A673 (cell line): ENCODE data around the gene ERN2. TPM values are rescaled to one million over a fixed set of nuclear protein-coding genes. Genes with fewer than 3 reads are reported as not detected.

Experiments used
- BruUV-seq: library from RNA; stranded (reverse); fragments of 400-500 nt; replicated peaks from 2 replicates; lab custom pipeline; 2021; lab: Mats Ljungman, UMichigan
- CTCF ChIA-PET: fragments of 300-600 bp; sonication (Branson Sonifier 250); formaldehyde crosslinking; loops from one replicate; lab custom pipeline; 2022; ENCODE audit warnings: antibody characterized with exemption; lab: Charles Lee
- POLR2A ChIA-PET: fragments of 300-600 bp; sonication (Branson Sonifier 250); formaldehyde crosslinking; loops from one replicate; lab custom pipeline; 2022; ENCODE audit warnings: antibody characterized with exemption; ENCODE audit not compliant: low non-redundant PET; lab: Charles Lee
- DNase-seq: peaks from one replicate; pipeline ENCODE4 v3.0.0-alpha.2; 2015; ENCODE audit warnings: low spot score
- H3K27ac ChIP-seq: fragments of 200-600 bp; sonication (generic); 2 replicates; pipeline ENCODE4 v1.5.1; 2016; ENCODE audit warnings: mixed run types, low read depth, mild to moderate bottlenecking, mixed read lengths, antibody characterized with exemption, low read length; ENCODE audit not compliant: poor library complexity, severe bottlenecking
- H3K27me3 ChIP-seq: fragments of 200-600 bp; sonication (generic); replicated peaks from 2 replicates; pipeline ENCODE4 v1.6.1; 2017; ENCODE audit warnings: mixed run types, low read depth, mild to moderate bottlenecking, mixed read lengths, antibody characterized with exemption, low read length; ENCODE audit not compliant: insufficient read depth, poor library complexity
- H3K36me3 ChIP-seq: fragments of 200-600 bp; sonication (generic); 2 replicates; pipeline ENCODE4 v1.6.1; 2016; ENCODE audit warnings: mixed run types, mild to moderate bottlenecking, mixed read lengths, antibody characterized with exemption, low read length; ENCODE audit not compliant: insufficient read depth, poor library complexity, severe bottlenecking
- H3K4me1 ChIP-seq: fragments of 200-600 bp; sonication (generic); 2 replicates; pipeline ENCODE4 v1.6.1; 2017; ENCODE audit warnings: mixed run types, mild to moderate bottlenecking, mixed read lengths, antibody characterized with exemption, low read length; ENCODE audit not compliant: insufficient read depth, poor library complexity, severe bottlenecking
- H3K4me3 ChIP-seq: fragments of 200-600 bp; sonication (generic); 2 replicates; pipeline ENCODE4 v1.5.1; 2016; ENCODE audit warnings: low read depth, mixed run types, mild to moderate bottlenecking, mixed read lengths, low read length; ENCODE audit not compliant: poor library complexity, severe bottlenecking
- H3K9me3 ChIP-seq: fragments of 200-600 bp; sonication (generic); 2 replicates; pipeline ENCODE4 v1.6.1; 2016; ENCODE audit warnings: mixed run types, low read depth, mild to moderate bottlenecking, mixed read lengths, antibody characterized with exemption, low read length; ENCODE audit not compliant: poor library complexity, severe bottlenecking
- CTCF ChIP-seq: fragments of 300-800, 200-600 bp; sonication (generic); conservative IDR thresholded peaks from 2 replicates; pipeline ENCODE4 v1.5.1; 2017; ENCODE audit warnings: low read depth, mild to moderate bottlenecking, antibody characterized with exemption, low read length, moderate library complexity, mixed read lengths
- EZH2 ChIP-seq: fragments of 200-600 bp; sonication (generic); IDR thresholded peaks from 2 replicates; pipeline ENCODE4 v1.6.1; 2017; ENCODE audit warnings: borderline replicate concordance, low read depth, mild to moderate bottlenecking, mixed read lengths, antibody characterized with exemption, low read length; ENCODE audit not compliant: poor library complexity, severe bottlenecking
- intact Hi-C: fragments of 100-400 bp; cut with micrococcal nuclease; formaldehyde crosslinking; loops from one replicate; pipeline ENCODE4 v1.10.0; 2022; ENCODE audit not compliant: unreplicated experiment
- total RNA-seq: library from RNA; stranded (reverse); gene quantifications from 2 replicates; pipeline ENCODE4 v1.2.3, GENCODE V29; 2021

Gene ERN2
- total RNA-seq, 1 experiment from 2014 or later: not detected

DNA sequence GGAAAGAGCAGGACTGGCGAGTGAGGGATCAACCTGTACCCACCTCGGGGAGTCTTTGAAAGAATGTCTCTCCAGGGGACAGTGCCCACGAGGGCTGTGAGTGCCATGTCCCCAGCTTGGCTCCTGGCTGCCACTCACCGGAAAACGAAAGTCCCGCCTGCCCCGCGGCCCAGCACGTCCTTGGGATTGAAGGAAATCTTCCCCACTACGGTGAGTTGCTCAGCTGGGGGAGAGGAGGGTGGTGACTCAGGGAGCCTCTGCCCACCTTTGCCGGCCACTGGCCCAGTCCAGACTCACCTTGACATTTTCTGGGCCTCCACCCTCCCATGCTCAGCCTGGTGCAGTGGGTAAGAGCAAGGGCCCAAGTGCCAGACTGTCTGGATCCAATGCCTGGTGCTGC is 17.3 kb downstream of the ERN2 start:
- BruUV-seq: no TSS peak
- intact Hi-C loops: loop anchor here (10.0 kb wide), 1 partner anchor 59 kb away; the partner anchor contains the start of gene CHP2
- TF ChIP-seq EZH2: no peak
- Histone ChIP-seq H3K27me3 (no peaks in the 10 kb centered on the region), H3K27ac (no peak overlapping the region), H3K4me1 (no peaks in the 10 kb centered on the region), H3K36me3 (peaks cover 16% of the 10 kb centered on the region), H3K4me3 (no peak overlapping the region), H3K9me3 (no peaks in the 10 kb centered on the region)
- DNase-seq: no peak
- CTCF ChIA-PET: no interaction called here
- POLR2A ChIA-PET: no interaction called here

DNA sequence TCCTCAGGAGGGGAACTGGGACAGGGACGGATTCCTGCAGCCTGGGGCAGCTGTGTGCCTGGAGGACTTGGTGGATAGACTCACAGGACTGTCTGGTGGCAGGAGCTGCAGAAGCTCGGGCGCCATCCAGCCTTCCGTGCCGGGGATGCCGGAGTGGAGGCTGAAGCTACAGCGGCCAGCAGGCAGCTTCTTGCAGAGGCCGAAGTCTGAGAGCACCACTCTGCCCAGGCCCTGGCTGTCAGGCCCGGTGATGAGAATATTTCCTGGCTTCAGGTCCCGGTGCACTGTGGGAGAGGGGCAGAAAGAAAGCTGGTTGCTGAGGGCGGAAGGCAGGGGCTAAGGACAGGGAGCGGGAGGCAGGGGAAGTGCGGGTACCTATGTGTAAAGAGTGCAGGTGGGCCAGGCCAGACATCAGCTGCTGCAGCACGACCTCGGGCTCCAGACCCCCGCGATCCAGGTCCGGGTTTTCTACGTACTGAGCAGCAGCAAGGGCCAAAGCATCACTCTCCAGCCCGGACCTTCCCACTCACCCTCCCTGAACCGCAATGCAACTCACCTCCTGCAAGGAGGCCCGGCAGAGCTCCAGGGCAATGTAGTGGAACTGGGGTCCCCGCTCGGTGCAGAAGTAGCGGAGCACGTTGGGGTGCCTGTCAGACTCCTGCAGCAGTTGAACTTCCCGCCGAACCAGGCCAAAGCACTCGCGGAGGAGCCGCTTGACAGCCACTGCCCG is 18.2 kb downstream of the ERN2 start:
- ChIA-PET CTCF (no interaction called here), POLR2A (no interaction called here)
- no peak overlapping the region for H3K4me3 ChIP-seq
- no TSS peak for BruUV-seq
- no peak overlapping the region for H3K27ac ChIP-seq
- intact Hi-C loops: loop anchor here (10.0 kb wide), 1 partner anchor 60 kb away; the partner anchor contains the start of gene CHP2
- H3K27me3 ChIP-seq: no peaks in the 10 kb centered on the region
- no peaks in the 10 kb centered on the region for H3K4me1 ChIP-seq
- DNase-seq: no peak
- no peaks in the 10 kb centered on the region for H3K9me3 ChIP-seq
- peaks cover 26% of the 10 kb centered on the region for H3K36me3 ChIP-seq
- TF ChIP-seq CTCF (no peak), EZH2 (no peak)

GRCh38 chr16:23694265-23694643 is 18.8 kb downstream of the ERN2 start:
- no TSS peak for BruUV-seq
- intact Hi-C loops: loop anchor here (10.0 kb wide), 1 partner anchor 61 kb away; the partner anchor contains the start of gene CHP2
- no peak for DNase-seq
- Histone ChIP-seq H3K27me3 (no peaks in the 10 kb centered on the region), H3K4me1 (no peaks in the 10 kb centered on the region), H3K27ac (no peak overlapping the region), H3K9me3 (no peaks in the 10 kb centered on the region), H3K36me3 (peaks cover 32% of the 10 kb centered on the region), H3K4me3 (no peak overlapping the region)
- ChIA-PET CTCF (no interaction called here), POLR2A (no interaction called here)
- TF ChIP-seq CTCF (no peak), EZH2 (no peak)
